HG02759 (cell line): Measurements from ENCODE around the gene PPP2R2C.

Experiments
- ATAC-seq: cut with Tn5 transposase; IDR thresholded peaks from one replicate; pipeline ENCODE4 v1.9.1; 2021; ENCODE audit warnings: mild to moderate bottlenecking, moderate library complexity; ENCODE audit not compliant: unreplicated experiment

PPP2R2C gene

GRCh38 chr4:6348408-6348807, 124.0 kb downstream of the PPP2R2C start:
- no peak for ATAC-seq

- ATAC-seq, result no peak
Measured at GRCh38 chr4:6347511-6348045, 124.8 kb downstream of the PPP2R2C start.

GRCh38 chr4:6346373-6347110, 125.9 kb downstream of the PPP2R2C start:
- no peak for ATAC-seq

GRCh38 chr4:6345866-6346265, 126.5 kb downstream of the PPP2R2C start:
- ATAC-seq, result no peak

- no peak for ATAC-seq
Measured at GRCh38 chr4:6345096-6345830, 127.2 kb downstream of the PPP2R2C start.

- ATAC-seq, result no peak
Measured at GRCh38 chr4:6343939-6344408, 128.4 kb downstream of the PPP2R2C start.

- no peak for ATAC-seq
Measured at GRCh38 chr4:6342530-6343293, 129.7 kb downstream of the PPP2R2C start.

GRCh38 chr4:6341696-6342095, 130.7 kb downstream of the PPP2R2C start:
- no peak for ATAC-seq

- no peak for ATAC-seq
Measured at GRCh38 chr4:6340446-6341015, 131.9 kb downstream of the PPP2R2C start.

GRCh38 chr4:6339818-6340445, 132.5 kb downstream of the PPP2R2C start:
- ATAC-seq, result no peak

- no peak for ATAC-seq
Measured at GRCh38 chr4:6338951-6339817, 133.2 kb downstream of the PPP2R2C start.

GRCh38 chr4:6338175-6338950, 134.1 kb downstream of the PPP2R2C start:
- no peak for ATAC-seq

GRCh38 chr4:6337331-6337935, 135.0 kb downstream of the PPP2R2C start:
- ATAC-seq, result no peak

GRCh38 chr4:6336166-6336565, 136.2 kb downstream of the PPP2R2C start:
- no peak for ATAC-seq

GRCh38 chr4:6335040-6335590, 137.3 kb downstream of the PPP2R2C start:
- ATAC-seq, result no peak

GRCh38 chr4:6334203-6334887, 138.1 kb downstream of the PPP2R2C start:
- ATAC-seq, result no peak
